ENCODE measurements around the gene CXCR6.

- TF ChIP-seq TRIM28 (IDR thresholded peaks at IDR 0.05; ENCODE audit: borderline replicate concordance, low read length) (no peak), ZNF549 (tag by site-specific recombination; IDR thresholded peaks at IDR 0.05) (no peak), CTCF (tag by site-specific recombination; IDR thresholded peaks at IDR 0.05) (no peak), ZNF658 (tag by site-specific recombination; IDR thresholded peaks at IDR 0.05) (no peak), REST (tag by site-specific recombination; IDR thresholded peaks at IDR 0.05) (no peak), ZNF585B (tag by site-specific recombination; IDR thresholded peaks at IDR 0.05) (no peak), BCL11A (tag by site-specific recombination; IDR thresholded peaks at IDR 0.05; ENCODE audit: low read depth) (no peak), HOXA7 (CRISPR knock-in tag; IDR thresholded peaks at IDR 0.05; ENCODE audit: borderline replicate concordance) (no peak), KLF17 (tag by site-specific recombination; IDR thresholded peaks at IDR 0.05) (no peak), ZNF350 (tag by site-specific recombination; IDR thresholded peaks at IDR 0.05) (no peak)
Observed at GRCh38 chr3:45987368-45988291, 44.4 kb downstream of the CXCR6 start.
